Measurements from ENCODE around the gene DVL1. TPM values are rescaled to one million over a fixed set of nuclear protein-coding genes. Genes with fewer than 3 reads are reported as not detected.

Gene DVL1
- total and polyA plus RNA-seq, 8 donors: 30.6 to 103 (median 50.3) TPM

- no peaks in the 10 kb centered on the region for H3K27me3 ChIP-seq
- no peaks in the 10 kb centered on the region for H3K9me3 ChIP-seq
- H3K27ac ChIP-seq: peak overlapping the region; percentile 81 to 90 (median 84)
- peak overlapping the region; percentile 93 to 99 (median 97) for H3K4me3 ChIP-seq
- H3K36me3 ChIP-seq: no peaks in the 10 kb centered on the region
- TF ChIP-seq, protein P1, sequence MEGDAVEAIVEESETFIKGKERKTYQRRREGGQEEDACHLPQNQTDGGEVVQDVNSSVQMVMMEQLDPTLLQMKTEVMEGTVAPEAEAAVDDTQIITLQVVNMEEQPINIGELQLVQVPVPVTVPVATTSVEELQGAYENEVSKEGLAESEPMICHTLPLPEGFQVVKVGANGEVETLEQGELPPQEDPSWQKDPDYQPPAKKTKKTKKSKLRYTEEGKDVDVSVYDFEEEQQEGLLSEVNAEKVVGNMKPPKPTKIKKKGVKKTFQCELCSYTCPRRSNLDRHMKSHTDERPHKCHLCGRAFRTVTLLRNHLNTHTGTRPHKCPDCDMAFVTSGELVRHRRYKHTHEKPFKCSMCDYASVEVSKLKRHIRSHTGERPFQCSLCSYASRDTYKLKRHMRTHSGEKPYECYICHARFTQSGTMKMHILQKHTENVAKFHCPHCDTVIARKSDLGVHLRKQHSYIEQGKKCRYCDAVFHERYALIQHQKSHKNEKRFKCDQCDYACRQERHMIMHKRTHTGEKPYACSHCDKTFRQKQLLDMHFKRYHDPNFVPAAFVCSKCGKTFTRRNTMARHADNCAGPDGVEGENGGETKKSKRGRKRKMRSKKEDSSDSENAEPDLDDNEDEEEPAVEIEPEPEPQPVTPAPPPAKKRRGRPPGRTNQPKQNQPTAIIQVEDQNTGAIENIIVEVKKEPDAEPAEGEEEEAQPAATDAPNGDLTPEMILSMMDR (IDR thresholded peaks at IDR 0.05): no peak
- peak in 1 of 6 donors; percentile 73 for DNase-seq
- FAIRE-seq: no peak
- peaks cover 6 to 19% (median 18%) of the 10 kb centered on the region in 3 donors for H3K4me1 ChIP-seq
- WGBS, 2 donors: 13 to 15% methylated on average over 13 to 16 of the region's 16 CpGs
- intact Hi-C loops (cut with DNase I): no loop called here
- ATAC-seq: peak; percentile 49 to 67 (median 60)
Observed at GRCh38 chr1:1325288-1326074, 23.7 kb downstream of the DVL1 start.

DNA sequence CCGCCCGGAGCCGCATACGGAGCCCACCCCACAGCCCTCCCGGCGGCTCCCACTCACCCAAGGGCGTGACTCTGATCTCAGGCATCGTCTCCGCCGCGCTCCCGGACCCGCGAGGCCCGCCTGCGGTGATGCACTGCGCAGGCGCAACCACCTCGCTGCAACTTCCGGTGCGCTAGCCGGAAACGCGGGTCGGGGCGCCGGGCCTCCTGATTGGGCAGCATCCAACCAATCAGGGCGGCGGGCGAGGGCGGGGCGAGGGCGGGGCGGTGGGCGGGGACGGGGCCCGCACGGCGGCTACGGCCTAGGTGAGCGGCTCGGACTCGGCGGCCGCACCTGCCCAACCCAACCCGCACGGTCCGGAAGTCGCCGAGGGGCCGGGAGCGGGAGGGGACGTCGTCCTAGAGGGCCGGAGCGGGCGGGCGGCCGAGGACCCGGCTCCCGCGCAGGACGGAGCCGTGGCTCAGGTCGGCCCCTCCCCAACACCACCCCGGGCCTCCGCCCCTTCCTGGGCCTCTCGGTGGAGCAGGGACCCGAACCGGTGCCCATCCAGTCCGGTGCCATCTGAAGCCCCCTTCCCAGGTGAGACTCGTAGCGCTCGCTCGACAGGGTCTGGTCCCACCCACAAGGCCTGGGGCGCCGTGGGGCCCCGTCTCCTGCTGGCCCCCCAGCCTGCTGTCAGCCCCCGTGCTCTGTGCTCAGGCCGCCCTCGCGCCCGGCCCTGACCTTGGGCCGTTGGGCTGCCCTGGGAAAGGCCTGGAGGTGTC lies 24.5 kb downstream of the DVL1 start, which contains the start of the genes CPTP and INTS11:
Gene CPTP, plus strand, starts transcription at position 279 of the 764 bp plus-strand sequence. CDS start 2,109 bp downstream, outside the sequence.
Gene INTS11, minus strand, starts transcription at position 137 of the 764 bp plus-strand sequence. Its CDS starts 52 bp downstream, at position 85.
- Histone ChIP-seq H3K4me3 (peak within 1 kb of the TSS; percentile 93 to 99 (median 97)), H3K9me3 (no peaks in the 10 kb centered on the region), H3K27me3 (no peaks in the 10 kb centered on the region), H3K27ac (peak within 1 kb of the TSS; percentile 81 to 90 (median 84)), H3K4me1 (peaks cover 6 to 19% (median 18%) of the 10 kb centered on the region in 3 donors), H3K36me3 (no peaks in the 10 kb centered on the region)
- ATAC-seq (peak; percentile 86 to 95 (median 90)), DNase-seq (peak; percentile 92 to 99 (median 96)), FAIRE-seq (no peak)
- TF ChIP-seq, protein P1 (IDR thresholded peaks at IDR 0.05): no peak
- intact Hi-C loops (cut with DNase I): no loop called here
- WGBS, 2 donors: 0% methylated on average over 49 to 84 of the region's 84 CpGs

DNA sequence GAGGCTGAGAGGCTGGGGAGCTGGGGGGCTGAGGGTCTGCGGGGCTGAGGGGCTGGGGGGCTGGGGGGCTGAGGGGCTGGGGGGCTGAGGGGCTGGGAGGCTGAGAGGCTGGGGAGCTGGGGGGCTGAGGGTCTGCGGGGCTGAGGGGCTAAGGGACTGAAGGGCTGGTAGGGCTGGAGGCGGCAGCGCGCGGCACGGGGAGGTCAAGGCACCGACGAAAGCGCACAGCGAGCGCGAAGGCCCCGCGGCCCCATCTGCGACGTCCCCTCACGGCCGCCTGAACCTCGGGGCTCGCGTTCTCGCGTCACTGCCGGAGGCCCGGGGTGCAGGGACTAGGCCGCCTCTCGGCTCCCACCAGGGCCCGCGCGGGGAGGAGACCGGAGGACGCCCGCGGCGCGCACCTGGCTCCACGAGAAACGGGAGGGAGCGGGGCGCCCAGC lies 25.1 kb downstream of the DVL1 start:
- TF ChIP-seq, protein P1 (IDR thresholded peaks at IDR 0.05): no peak
- no peaks in the 10 kb centered on the region for H3K27me3 ChIP-seq
- H3K36me3 ChIP-seq: no peaks in the 10 kb centered on the region
- no peaks in the 10 kb centered on the region for H3K9me3 ChIP-seq
- 0 to 1% methylated on average over 19 to 40 of the region's 41 CpGs for WGBS, 2 donors
- H3K4me1 ChIP-seq: peaks cover 6 to 19% (median 18%) of the 10 kb centered on the region in 3 donors
- ATAC-seq (peak in 2 of 4 donors; percentile 2 to 18), DNase-seq (no peak), FAIRE-seq (no peak)
- peak overlapping the region; percentile 93 to 99 (median 97) for H3K4me3 ChIP-seq
- H3K27ac ChIP-seq: peak overlapping the region; percentile 23 to 90 (median 55)
- intact Hi-C loops (cut with DNase I): no loop called here

DNA sequence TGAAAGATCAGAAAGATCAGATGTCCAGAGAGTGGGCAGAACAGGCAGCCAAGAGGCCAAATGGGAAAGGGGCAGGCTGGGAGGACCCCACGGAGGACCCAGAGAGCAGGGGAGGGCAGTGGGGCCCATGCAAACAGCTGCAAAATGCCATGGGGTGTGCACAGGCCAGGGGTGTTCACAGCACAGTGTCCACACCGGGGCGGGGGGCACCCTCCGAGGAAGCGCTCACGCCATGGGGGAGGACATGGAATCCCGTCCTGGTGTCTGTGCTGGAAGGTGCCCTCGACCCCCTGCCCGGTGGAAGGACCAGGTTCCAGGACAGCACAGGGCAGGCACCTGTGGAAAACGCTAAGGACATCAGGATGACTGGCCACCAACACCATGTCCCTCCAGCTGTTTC lies 26.3 kb downstream of the DVL1 start:
- peak overlapping the region in 1 of 4 donors; percentile 5 for H3K4me3 ChIP-seq
- H3K9me3 ChIP-seq: no peaks in the 10 kb centered on the region
- DNase-seq (no peak), FAIRE-seq (no peak), ATAC-seq (no peak)
- intact Hi-C loops (cut with DNase I): no loop called here
- H3K36me3 ChIP-seq: no peaks in the 10 kb centered on the region
- no peaks in the 10 kb centered on the region for H3K27me3 ChIP-seq
- WGBS, 2 donors: 73% methylated on average over 10 of the region's 10 CpGs
- H3K4me1 ChIP-seq: peaks cover 13 to 27% (median 19%) of the 10 kb centered on the region in 3 donors
- H3K27ac ChIP-seq: no peak overlapping the region
- TF ChIP-seq, protein P1 (IDR thresholded peaks at IDR 0.05): no peak
